ENCODE results near the gene ZNF76. TPM values are rescaled to one million over a fixed set of nuclear protein-coding genes. Genes with fewer than 3 reads are reported as not detected.

Gene ZNF76
- total and polyA plus RNA-seq, 10 of the 15 experiments (the other 5 are each of a cell fraction or from before 2014, with no cell fraction given): 2.8 to 41.0 (median 24.8) TPM

DNA sequence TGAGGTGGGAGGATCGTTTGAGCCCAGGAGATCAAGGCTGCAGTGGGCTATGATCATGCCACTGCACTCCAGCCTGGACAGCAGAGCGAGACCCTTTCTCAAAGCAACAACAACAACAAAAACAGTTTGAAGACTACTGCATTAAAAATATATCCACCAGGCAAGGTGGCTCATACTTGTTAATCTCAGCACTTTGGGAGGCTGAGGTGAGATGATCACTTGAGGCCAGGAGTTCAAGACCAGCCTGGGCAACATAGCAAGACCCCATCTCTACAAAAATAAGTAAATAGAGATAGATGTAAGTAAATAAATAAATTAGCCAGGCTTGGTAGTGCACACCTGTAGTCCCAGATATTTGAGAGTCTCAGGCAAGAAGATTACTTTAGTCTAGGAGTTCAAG lies 12.5 kb downstream of the ZNF76 start:
- FAIRE-seq: no peak
- Histone ChIP-seq H2AFZ (ENCODE audit: control insufficient read depth, low read depth, low read length) (no peak overlapping the region), H3K9ac (ENCODE audit: control insufficient read depth, insufficient read depth, low read length) (no peak overlapping the region), H3K27ac (ENCODE audit: control insufficient read depth, insufficient read depth) (no peak overlapping the region), H3K79me2 (ENCODE audit: control insufficient read depth, insufficient read depth, low read length) (no peaks in the 10 kb centered on the region), H3K4me2 (ENCODE audit: control insufficient read depth, insufficient read depth) (no peak overlapping the region), H3K4me1 (ENCODE audit: control insufficient read depth, insufficient read depth, low read length) (peaks cover 3% of the 10 kb centered on the region; the same call in 1 of the 2 replicates), H3K36me3 (ENCODE audit: control insufficient read depth in 2 of 2, insufficient read depth in 2 of 2, low read length in 1 of 2) (no peaks in the 10 kb centered on the region; a peak in 1 of 4 replicates), H3K4me3 (no peak overlapping the region), H3K9me3 (replicated peaks; ENCODE audit: control insufficient read depth, insufficient read depth, low read length) (no peaks in the 10 kb centered on the region), H4K20me1 (ENCODE audit: control insufficient read depth, insufficient read depth) (no peaks in the 10 kb centered on the region), H3K27me3 (replicated peaks in 1 of 2; ENCODE audit: control insufficient read depth in 2 of 2, insufficient read depth in 2 of 2, low read length in 1 of 2) (no peaks in the 10 kb centered on the region)
- BruUV-seq (replicated peaks): no TSS peak
- ChIA-PET CTCF (no interaction called here), RAD21 (ENCODE audit: unreplicated experiment) (no interaction called here), SMC1A (ENCODE audit: uncharacterized antibody, unreplicated experiment) (no interaction called here), POLR2A (no interaction called here)
- in situ Hi-C loops (cut with MboI): no loop called here
- no peak for ATAC-seq
- no peak for DNase-seq (ENCODE audit: low read depth, low spot score)
- intact Hi-C loops (cut with micrococcal nuclease; ENCODE audit: unreplicated experiment): no loop called here
- 97% methylated on average over 2 of the region's 2 CpGs for WGBS (ENCODE audit: insufficient coverage, insufficient replicate concordance, low lambda C conversion rate, missing lambda C conversion rate)
- TF ChIP-seq, protein P1, sequence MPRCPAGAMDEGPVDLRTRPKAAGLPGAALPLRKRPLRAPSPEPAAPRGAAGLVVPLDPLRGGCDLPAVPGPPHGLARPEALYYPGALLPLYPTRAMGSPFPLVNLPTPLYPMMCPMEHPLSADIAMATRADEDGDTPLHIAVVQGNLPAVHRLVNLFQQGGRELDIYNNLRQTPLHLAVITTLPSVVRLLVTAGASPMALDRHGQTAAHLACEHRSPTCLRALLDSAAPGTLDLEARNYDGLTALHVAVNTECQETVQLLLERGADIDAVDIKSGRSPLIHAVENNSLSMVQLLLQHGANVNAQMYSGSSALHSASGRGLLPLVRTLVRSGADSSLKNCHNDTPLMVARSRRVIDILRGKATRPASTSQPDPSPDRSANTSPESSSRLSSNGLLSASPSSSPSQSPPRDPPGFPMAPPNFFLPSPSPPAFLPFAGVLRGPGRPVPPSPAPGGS (IDR thresholded peaks at IDR 0.05; ENCODE audit: borderline replicate concordance, insufficient read depth, low read depth, low read length, poor library complexity, severe bottlenecking): no peak
- TF ChIP-seq MTA3 (IDR thresholded peaks at IDR 0.05; ENCODE audit: borderline replicate concordance, low read length): no peak
- TF ChIP-seq CBX5 (IDR thresholded peaks at IDR 0.05; ENCODE audit: low read depth): no peak
- TF ChIP-seq KAT2A (conservative IDR thresholded peaks at IDR 0.05; ENCODE audit: control insufficient read depth, low read depth, low read length): no peak
- no peak for TF ChIP-seq TBL1XR1 (IDR thresholded peaks at IDR 0.05; ENCODE audit: low read depth, low read length)
- TF ChIP-seq KDM1A (IDR thresholded peaks at IDR 0.05; ENCODE audit: borderline replicate concordance): no peak
- no peak for TF ChIP-seq NR2F1 (conservative IDR thresholded peaks at IDR 0.05)
- TF ChIP-seq RUNX3 (IDR thresholded peaks at IDR 0.05; ENCODE audit: low read length): no peak
- TF ChIP-seq, protein P2, sequence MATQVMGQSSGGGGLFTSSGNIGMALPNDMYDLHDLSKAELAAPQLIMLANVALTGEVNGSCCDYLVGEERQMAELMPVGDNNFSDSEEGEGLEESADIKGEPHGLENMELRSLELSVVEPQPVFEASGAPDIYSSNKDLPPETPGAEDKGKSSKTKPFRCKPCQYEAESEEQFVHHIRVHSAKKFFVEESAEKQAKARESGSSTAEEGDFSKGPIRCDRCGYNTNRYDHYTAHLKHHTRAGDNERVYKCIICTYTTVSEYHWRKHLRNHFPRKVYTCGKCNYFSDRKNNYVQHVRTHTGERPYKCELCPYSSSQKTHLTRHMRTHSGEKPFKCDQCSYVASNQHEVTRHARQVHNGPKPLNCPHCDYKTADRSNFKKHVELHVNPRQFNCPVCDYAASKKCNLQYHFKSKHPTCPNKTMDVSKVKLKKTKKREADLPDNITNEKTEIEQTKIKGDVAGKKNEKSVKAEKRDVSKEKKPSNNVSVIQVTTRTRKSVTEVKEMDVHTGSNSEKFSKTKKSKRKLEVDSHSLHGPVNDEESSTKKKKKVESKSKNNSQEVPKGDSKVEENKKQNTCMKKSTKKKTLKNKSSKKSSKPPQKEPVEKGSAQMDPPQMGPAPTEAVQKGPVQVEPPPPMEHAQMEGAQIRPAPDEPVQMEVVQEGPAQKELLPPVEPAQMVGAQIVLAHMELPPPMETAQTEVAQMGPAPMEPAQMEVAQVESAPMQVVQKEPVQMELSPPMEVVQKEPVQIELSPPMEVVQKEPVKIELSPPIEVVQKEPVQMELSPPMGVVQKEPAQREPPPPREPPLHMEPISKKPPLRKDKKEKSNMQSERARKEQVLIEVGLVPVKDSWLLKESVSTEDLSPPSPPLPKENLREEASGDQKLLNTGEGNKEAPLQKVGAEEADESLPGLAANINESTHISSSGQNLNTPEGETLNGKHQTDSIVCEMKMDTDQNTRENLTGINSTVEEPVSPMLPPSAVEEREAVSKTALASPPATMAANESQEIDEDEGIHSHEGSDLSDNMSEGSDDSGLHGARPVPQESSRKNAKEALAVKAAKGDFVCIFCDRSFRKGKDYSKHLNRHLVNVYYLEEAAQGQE (IDR thresholded peaks at IDR 0.05; ENCODE audit: low read depth, low read length): no peak
- TF ChIP-seq, protein P3, sequence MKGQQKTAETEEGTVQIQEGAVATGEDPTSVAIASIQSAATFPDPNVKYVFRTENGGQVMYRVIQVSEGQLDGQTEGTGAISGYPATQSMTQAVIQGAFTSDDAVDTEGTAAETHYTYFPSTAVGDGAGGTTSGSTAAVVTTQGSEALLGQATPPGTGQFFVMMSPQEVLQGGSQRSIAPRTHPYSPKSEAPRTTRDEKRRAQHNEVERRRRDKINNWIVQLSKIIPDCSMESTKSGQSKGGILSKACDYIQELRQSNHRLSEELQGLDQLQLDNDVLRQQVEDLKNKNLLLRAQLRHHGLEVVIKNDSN (IDR thresholded peaks at IDR 0.05; ENCODE audit: borderline replicate concordance, extremely low read length, insufficient read depth, low read depth, low read length): no peak
- TF ChIP-seq NR2C1 (IDR thresholded peaks at IDR 0.05): no peak
- TF ChIP-seq, protein P4, sequence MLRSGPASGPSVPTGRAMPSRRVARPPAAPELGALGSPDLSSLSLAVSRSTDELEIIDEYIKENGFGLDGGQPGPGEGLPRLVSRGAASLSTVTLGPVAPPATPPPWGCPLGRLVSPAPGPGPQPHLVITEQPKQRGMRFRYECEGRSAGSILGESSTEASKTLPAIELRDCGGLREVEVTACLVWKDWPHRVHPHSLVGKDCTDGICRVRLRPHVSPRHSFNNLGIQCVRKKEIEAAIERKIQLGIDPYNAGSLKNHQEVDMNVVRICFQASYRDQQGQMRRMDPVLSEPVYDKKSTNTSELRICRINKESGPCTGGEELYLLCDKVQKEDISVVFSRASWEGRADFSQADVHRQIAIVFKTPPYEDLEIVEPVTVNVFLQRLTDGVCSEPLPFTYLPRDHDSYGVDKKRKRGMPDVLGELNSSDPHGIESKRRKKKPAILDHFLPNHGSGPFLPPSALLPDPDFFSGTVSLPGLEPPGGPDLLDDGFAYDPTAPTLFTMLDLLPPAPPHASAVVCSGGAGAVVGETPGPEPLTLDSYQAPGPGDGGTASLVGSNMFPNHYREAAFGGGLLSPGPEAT (IDR thresholded peaks at IDR 0.05; ENCODE audit: low read depth): no peak
- TF ChIP-seq SIX5 (IDR thresholded peaks at IDR 0.05; ENCODE audit: low read depth, low read length, severe bottlenecking): no peak
- TF ChIP-seq, protein P5, sequence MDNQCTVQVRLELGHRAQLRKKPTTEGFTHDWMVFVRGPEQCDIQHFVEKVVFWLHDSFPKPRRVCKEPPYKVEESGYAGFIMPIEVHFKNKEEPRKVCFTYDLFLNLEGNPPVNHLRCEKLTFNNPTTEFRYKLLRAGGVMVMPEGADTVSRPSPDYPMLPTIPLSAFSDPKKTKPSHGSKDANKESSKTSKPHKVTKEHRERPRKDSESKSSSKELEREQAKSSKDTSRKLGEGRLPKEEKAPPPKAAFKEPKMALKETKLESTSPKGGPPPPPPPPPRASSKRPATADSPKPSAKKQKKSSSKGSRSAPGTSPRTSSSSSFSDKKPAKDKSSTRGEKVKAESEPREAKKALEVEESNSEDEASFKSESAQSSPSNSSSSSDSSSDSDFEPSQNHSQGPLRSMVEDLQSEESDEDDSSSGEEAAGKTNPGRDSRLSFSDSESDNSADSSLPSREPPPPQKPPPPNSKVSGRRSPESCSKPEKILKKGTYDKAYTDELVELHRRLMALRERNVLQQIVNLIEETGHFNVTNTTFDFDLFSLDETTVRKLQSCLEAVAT (IDR thresholded peaks at IDR 0.05): no peak
- TF ChIP-seq SREBF2 (IDR thresholded peaks at IDR 0.05; ENCODE audit: low read length): no peak

Measured in GM12878 (cell line).